ENCODE results near the gene CCDC169.

CCDC169 gene

GRCh38 chr13:36275190-36276002 lies 22.2 kb downstream of the CCDC169 start:
- H3K27ac ChIP-seq = no peak overlapping the region
- TF ChIP-seq CTCF (conservative IDR thresholded peaks at IDR 0.05) = peak; percentile 76

GRCh38 chr13:36273431-36273830 lies 24.2 kb downstream of the CCDC169 start:
- H3K27ac ChIP-seq = no peak overlapping the region
- TF ChIP-seq CTCF (conservative IDR thresholded peaks at IDR 0.05) = no peak

- H3K27ac ChIP-seq = no peak overlapping the region
- TF ChIP-seq CTCF (conservative IDR thresholded peaks at IDR 0.05) = no peak
Observed at GRCh38 chr13:36261976-36262375, 35.6 kb downstream of the CCDC169 start.

GRCh38 chr13:36261011-36261410 lies 36.6 kb downstream of the CCDC169 start:
- TF ChIP-seq CTCF (conservative IDR thresholded peaks at IDR 0.05) = no peak
- H3K27ac ChIP-seq = no peak overlapping the region

- no peak overlapping the region for H3K27ac ChIP-seq
- TF ChIP-seq CTCF (conservative IDR thresholded peaks at IDR 0.05) = no peak
Observed at GRCh38 chr13:36259361-36260137, 38.1 kb downstream of the CCDC169 start.

GRCh38 chr13:36258831-36259230 lies 38.8 kb downstream of the CCDC169 start:
- H3K27ac ChIP-seq = no peak overlapping the region
- no peak for TF ChIP-seq CTCF (conservative IDR thresholded peaks at IDR 0.05)

GRCh38 chr13:36251526-36251925 lies 46.1 kb downstream of the CCDC169 start:
- H3K27ac ChIP-seq = no peak overlapping the region
- no peak for TF ChIP-seq CTCF (conservative IDR thresholded peaks at IDR 0.05)

Measured in VCaP (cell line).